Endothelial cell of umbilical vein (primary cell): Measurements from ENCODE around the gene ESRRB. TPM values are rescaled to one million over a fixed set of nuclear protein-coding genes. Genes with fewer than 3 reads are reported as not detected.

Experiments
- BruUV-seq: library from RNA; stranded (reverse); fragments of 400-500 nt; replicated peaks from 2 replicates; lab custom pipeline; 2021; lab: Mats Ljungman, UMichigan
- CTCF ChIA-PET: fragments of 300-600, 350-600 bp; sonication (Branson Sonifier 250); formaldehyde crosslinking; loops from one replicate; lab custom pipeline; 2021; ENCODE audit warnings: antibody characterized with exemption, inconsistent platforms; lab: Charles Lee
- POLR2A ChIA-PET: fragments of 300-600, 350-600 bp; sonication (Branson Sonifier 250); formaldehyde crosslinking; loops from one replicate; lab custom pipeline; 2021; ENCODE audit warnings: antibody characterized with exemption, inconsistent platforms; lab: Charles Lee
- DNase-seq: peaks from one replicate; pipeline ENCODE4 v3.0.0-alpha.2; 2011; ENCODE audit warnings: low read depth, low spot score
- FAIRE-seq: peaks from 2 replicates; lab custom pipeline; 2011; peaks lifted over from hg19 to GRCh38; lab: Jason Lieb, UNC
- H2AFZ ChIP-seq: 2 replicates; pipeline ENCODE4 v1.6.0; 2012; ENCODE audit warnings: low read depth, low read length, control low read depth, inconsistent platforms
- H3K27ac ChIP-seq: 2 replicates; pipeline ENCODE4 v1.5.1; 2011; ENCODE audit warnings: low read depth, mild to moderate bottlenecking, control low read depth, low read length, moderate library complexity; ENCODE audit not compliant: insufficient read depth
- H3K27me3 ChIP-seq, 2 experiments: 2 replicates each; pipeline versions ENCODE4 v1.6.0 to v1.6.1; 2011; ENCODE audit warnings: low read length in 2 of 2, mixed read lengths in 1 of 2; ENCODE audit not compliant: control insufficient read depth in 2 of 2, insufficient read depth in 2 of 2
- H3K36me3 ChIP-seq, 2 experiments: 2 replicates in 1 of 2; 3 replicates in 1 of 2; pipeline ENCODE4 v1.5.1; 2011; ENCODE audit warnings: low read length in 2 of 2, mild to moderate bottlenecking in 1 of 2, moderate library complexity in 1 of 2; ENCODE audit not compliant: control insufficient read depth in 2 of 2, insufficient read depth in 2 of 2; ENCODE audit errors: extremely low read depth in 1 of 2
- H3K4me1 ChIP-seq: 3 replicates; pipeline ENCODE4 v1.5.1; 2011; ENCODE audit warnings: mild to moderate bottlenecking, low read length; ENCODE audit not compliant: control insufficient read depth, insufficient read depth; ENCODE audit errors: extremely low read depth
- H3K4me2 ChIP-seq: 2 replicates; pipeline ENCODE4 v1.6.1; 2011; ENCODE audit warnings: low read length, control low read depth, mixed read lengths; ENCODE audit not compliant: insufficient read depth
- H3K4me3 ChIP-seq, 3 experiments: fragments of 200-600 bp in 1 of 3; sonication (generic), shearing (Covaris generic) in 1 of 3; replicated peaks in 1 of 3; 2 replicates each; pipeline ENCODE4 v1.5.1; 2011 to 2016; ENCODE audit warnings: control low read depth in 3 of 3, low read length in 3 of 3, mild to moderate bottlenecking in 2 of 3, inconsistent platforms in 1 of 3, low read depth in 1 of 3, moderate library complexity in 1 of 3; ENCODE audit not compliant: insufficient read depth in 1 of 3
- H3K79me2 ChIP-seq: 2 replicates; pipeline ENCODE4 v1.6.0; 2012; ENCODE audit warnings: low read length, inconsistent platforms; ENCODE audit not compliant: control insufficient read depth, insufficient read depth
- H3K9ac ChIP-seq: replicated peaks from 2 replicates; pipeline ENCODE3; 2011; ENCODE audit warnings: low read length, control low read depth; ENCODE audit not compliant: insufficient read depth; ENCODE audit errors: extremely low read depth
- H3K9me1 ChIP-seq: replicated peaks from 3 replicates; pipeline ENCODE4 v1.6.0; 2011; ENCODE audit warnings: mild to moderate bottlenecking, low read length; ENCODE audit not compliant: control insufficient read depth, insufficient read depth; ENCODE audit errors: extremely low read depth
- H3K9me3 ChIP-seq: replicated peaks from 2 replicates; pipeline ENCODE4 v1.5.1; 2012; ENCODE audit warnings: low read length, inconsistent platforms; ENCODE audit not compliant: control insufficient read depth, insufficient read depth
- H4K20me1 ChIP-seq: replicated peaks from 2 replicates; pipeline ENCODE3; 2011; ENCODE audit warnings: mild to moderate bottlenecking, low read length; ENCODE audit not compliant: control insufficient read depth, insufficient read depth; ENCODE audit errors: extremely low read depth
- EZH2 ChIP-seq: IDR thresholded peaks from 2 replicates; pipeline ENCODE4 v1.6.1; 2012; ENCODE audit warnings: borderline replicate concordance, low read depth, mild to moderate bottlenecking, moderate library complexity, low read length, inconsistent platforms; ENCODE audit not compliant: severe bottlenecking
- FOS ChIP-seq: IDR thresholded peaks from 2 replicates; pipeline ENCODE4 v1.6.1; 2011; ENCODE audit warnings: mild to moderate bottlenecking, low read length, moderate library complexity, borderline replicate concordance; ENCODE audit not compliant: insufficient read depth
- GATA2 ChIP-seq: IDR thresholded peaks from 2 replicates; pipeline ENCODE4 v1.7.0; 2011; ENCODE audit warnings: low read depth, mild to moderate bottlenecking, moderate library complexity, mixed read lengths, low read length; ENCODE audit not compliant: insufficient read length, insufficient read depth
- JUN ChIP-seq: IDR thresholded peaks from 2 replicates; pipeline ENCODE4 v1.6.1; 2011; ENCODE audit warnings: borderline replicate concordance, low read depth; ENCODE audit not compliant: insufficient read length, insufficient read depth
- MAX ChIP-seq: IDR thresholded peaks from 2 replicates; pipeline ENCODE4 v1.6.1; 2011; ENCODE audit not compliant: insufficient read depth, insufficient read length
- MYC ChIP-seq: IDR thresholded peaks from one replicate; pipeline ENCODE4 v1.6.1; 2011; ENCODE audit warnings: mild to moderate bottlenecking, low read depth, low read length
- POLR2AphosphoS5 ChIP-seq: IDR thresholded peaks from 2 replicates; pipeline ENCODE4 v1.6.1; 2012; ENCODE audit warnings: low read depth, mild to moderate bottlenecking, control low read depth, low read length, moderate library complexity; ENCODE audit not compliant: insufficient read depth
- dilution Hi-C: fragments of 300-500 bp; cut with MboI; formaldehyde crosslinking; loops from one replicate; pipeline ENCODE4 v1.15.0; 2019; ENCODE audit warnings: low sequenced_read_pairs; ENCODE audit not compliant: extremely low pct_ligation_motif_present
- intact Hi-C: fragments of 100-400 bp; cut with micrococcal nuclease; formaldehyde crosslinking; loops from one replicate; pipeline ENCODE4 v1.10.0; 2022
- polyA plus RNA-seq, 4 experiments: library from polyadenylated mRNA; depleted of rRNA in 3 of 4; stranded (reverse) in 3 of 4; unstranded in 1 of 4; fragments of >200 nt; gene quantifications; 2 replicates each; pipeline versions ENCODE4 v1.2.1 to v1.2.3, GENCODE V29; 2011 to 2012; ENCODE audit warnings: missing spikeins in 1 of 4
- total RNA-seq: library from RNA; stranded (reverse); gene quantifications from 2 replicates; pipeline ENCODE4 v1.2.3, GENCODE V29; 2021

ESRRB gene
- total and polyA plus RNA-seq, 2 donors (not counting 3 experiments of a cell fraction or from before 2014, with no cell fraction given), result not detected

DNA sequence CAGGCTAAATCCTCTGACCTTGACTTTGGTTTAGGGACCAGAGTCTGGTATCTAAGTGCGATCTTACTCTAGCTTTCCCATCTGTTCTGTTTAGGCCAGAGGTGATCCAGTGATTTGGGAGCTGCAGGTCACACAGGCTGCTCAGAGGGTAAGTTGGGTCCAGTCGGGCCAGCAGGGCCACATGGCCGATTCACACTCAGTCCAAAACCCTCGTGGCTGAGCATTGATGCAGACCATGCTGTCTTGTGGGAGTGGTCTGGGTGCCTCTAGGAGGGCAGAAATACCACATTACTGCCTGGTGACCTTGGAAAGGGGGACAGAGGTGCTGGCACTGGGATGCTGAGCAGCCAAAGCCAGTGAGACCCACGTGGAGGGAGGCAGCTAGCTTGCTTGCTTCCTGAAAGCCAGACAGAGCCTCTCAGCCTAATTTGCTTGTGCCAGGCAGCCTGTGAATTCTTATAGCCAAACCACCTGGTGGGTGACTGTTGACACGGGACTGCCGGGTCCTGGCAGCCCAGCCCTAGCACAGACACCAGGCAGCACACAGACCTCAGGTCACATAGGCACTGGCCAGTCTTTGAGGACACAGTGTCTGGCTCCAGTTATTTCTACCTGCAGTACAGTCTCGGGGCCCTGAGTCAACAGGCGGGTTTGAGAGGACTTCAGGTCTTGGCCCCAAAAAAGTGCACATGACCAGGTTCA, 31.7 kb downstream of the ESRRB start:
- Histone ChIP-seq H3K4me2 (no peak overlapping the region), H3K4me3 (no peak overlapping the region), H3K9me1 (no peaks in the 10 kb centered on the region), H3K9ac (no peak overlapping the region), H2AFZ (no peak overlapping the region), H4K20me1 (no peaks in the 10 kb centered on the region), H3K4me1 (no peaks in the 10 kb centered on the region), H3K27me3 (peaks cover 0 to 10% of the 10 kb centered on the region in 2 experiments), H3K36me3 (no peaks in the 10 kb centered on the region), H3K9me3 (no peaks in the 10 kb centered on the region), H3K79me2 (no peaks in the 10 kb centered on the region), H3K27ac (no peak overlapping the region)
- intact Hi-C loops, result no loop called here
- CTCF ChIA-PET, result no interaction called here
- DNase-seq, result no peak
- no peak for TF ChIP-seq MAX
- TF ChIP-seq MYC, result no peak
- TF ChIP-seq JUN, result no peak
- POLR2A ChIA-PET, result no interaction called here
- FAIRE-seq, result no peak
- no TSS peak for BruUV-seq
- dilution Hi-C loops, result no loop called here

- Histone ChIP-seq H3K27ac (no peak overlapping the region), H3K9me1 (no peaks in the 10 kb centered on the region), H3K79me2 (no peaks in the 10 kb centered on the region), H3K4me2 (no peak overlapping the region), H3K9me3 (no peaks in the 10 kb centered on the region), H2AFZ (no peak overlapping the region), H3K4me3 (no peak overlapping the region), H4K20me1 (no peaks in the 10 kb centered on the region), H3K9ac (no peak overlapping the region), H3K4me1 (no peaks in the 10 kb centered on the region), H3K36me3 (no peaks in the 10 kb centered on the region), H3K27me3 (peaks cover 7 to 18% of the 10 kb centered on the region in 2 experiments)
- BruUV-seq, result no TSS peak
- DNase-seq (no peak), FAIRE-seq (no peak)
- CTCF ChIA-PET, result no interaction called here
- intact Hi-C loops (no loop called here), dilution Hi-C loops (no loop called here)
- POLR2A ChIA-PET, result no interaction called here
- TF ChIP-seq GATA2 (no peak), POLR2AphosphoS5 (no peak), MYC (no peak), MAX (no peak), EZH2 (no peak), FOS (no peak), JUN (no peak)
Observed at GRCh38 chr14:76408877-76409276, 32.9 kb downstream of the ESRRB start.
